IMR-90 (cell line): ENCODE data around the gene CIAO2B. TPM values are rescaled to one million over a fixed set of nuclear protein-coding genes. Genes with fewer than 3 reads are reported as not detected.

Source experiments
- ATAC-seq: fragments of 200-7000 bp; cut with Tn5 transposase; 2 replicates; pipeline ENCODE4 v1.9.1; 2020; ENCODE audit warnings: low read depth, mild to moderate bottlenecking, moderate library complexity
- BruUV-seq: library from RNA; stranded (reverse); fragments of 400-500 nt; replicated peaks from 2 replicates; lab custom pipeline; 2021; lab: Mats Ljungman, UMichigan
- CTCF ChIA-PET: fragments of 300-600 bp; formaldehyde crosslinking; extraction: SDS; loops from one replicate; lab custom pipeline; 2021; ENCODE audit warnings: antibody characterized with exemption; lab: Yijun Ruan, JAX
- POLR2A ChIA-PET: fragments of 300-600 bp; sonication (Branson Sonifier 250); formaldehyde crosslinking; loops from one replicate; lab custom pipeline; 2022; ENCODE audit warnings: antibody characterized with exemption; ENCODE audit not compliant: unreplicated experiment; lab: Charles Lee
- DNase-seq: peaks from one replicate; pipeline ENCODE4 v3.0.0; 2013
- H2AFZ ChIP-seq: replicated peaks from 2 replicates; pipeline ENCODE3; 2013; ENCODE audit warnings: low read length, mild to moderate bottlenecking; ENCODE audit not compliant: poor library complexity
- H2AK5ac ChIP-seq: 2 replicates; pipeline ENCODE4 v1.6.1; 2013; ENCODE audit warnings: low read depth, low read length, inconsistent platforms
- H2AK9ac ChIP-seq: replicated peaks from 2 replicates; pipeline ENCODE3; 2013; ENCODE audit warnings: mild to moderate bottlenecking, low read depth, low read length, moderate library complexity; ENCODE audit not compliant: poor library complexity
- H2BK120ac ChIP-seq: 2 replicates; pipeline ENCODE4 v1.6.1; 2013; ENCODE audit warnings: low read depth, low read length, inconsistent platforms
- H2BK15ac ChIP-seq: 3 replicates; pipeline ENCODE4 v1.6.1; 2013; ENCODE audit warnings: low read depth, low read length, inconsistent platforms
- H2BK20ac ChIP-seq: 2 replicates; pipeline ENCODE4 v1.6.1; 2013; ENCODE audit warnings: low read depth, mild to moderate bottlenecking, inconsistent platforms, low read length, moderate library complexity
- H2BK5ac ChIP-seq: 2 replicates; pipeline ENCODE4 v1.6.1; 2013; ENCODE audit warnings: mild to moderate bottlenecking, low read depth, low read length, inconsistent platforms; ENCODE audit not compliant: poor library complexity, severe bottlenecking
- H3K14ac ChIP-seq: replicated peaks from 2 replicates; pipeline ENCODE4 v1.6.1; 2013; ENCODE audit warnings: low read depth, low read length, inconsistent platforms
- H3K18ac ChIP-seq: 2 replicates; pipeline ENCODE4 v1.6.1; 2013; ENCODE audit warnings: low read depth, low read length, control low read depth
- H3K23ac ChIP-seq: 2 replicates; pipeline ENCODE4 v1.6.1; 2013; ENCODE audit warnings: low read depth, low read length, inconsistent platforms
- H3K27ac ChIP-seq: 2 replicates; pipeline ENCODE4 v1.5.1; 2013; ENCODE audit warnings: mild to moderate bottlenecking, control low read depth, low read length; ENCODE audit not compliant: insufficient read depth
- H3K27me3 ChIP-seq: 2 replicates; pipeline ENCODE4 v1.6.1; 2013; ENCODE audit warnings: low read length; ENCODE audit not compliant: control insufficient read depth, insufficient read depth
- H3K36me3 ChIP-seq: 2 replicates; pipeline ENCODE4 v1.6.1; 2013; ENCODE audit warnings: low read length, mixed read lengths; ENCODE audit not compliant: control insufficient read depth, insufficient read depth
- H3K4ac ChIP-seq: 2 replicates; pipeline ENCODE4 v1.6.1; 2013; ENCODE audit warnings: low read depth, low read length, inconsistent platforms
- H3K4me1 ChIP-seq: 2 replicates; pipeline ENCODE4 v1.6.1; 2013; ENCODE audit warnings: low read length, mixed read lengths; ENCODE audit not compliant: control insufficient read depth, insufficient read depth
- H3K4me2 ChIP-seq: 2 replicates; pipeline ENCODE4 v1.6.1; 2013; ENCODE audit warnings: low read depth, mild to moderate bottlenecking, control low read depth, low read length, moderate library complexity
- H3K4me3 ChIP-seq: 2 replicates; pipeline ENCODE4 v1.5.1; 2013; ENCODE audit warnings: low read depth, mild to moderate bottlenecking, control low read depth, low read length, moderate library complexity; ENCODE audit not compliant: insufficient read depth
- H3K56ac ChIP-seq: 2 replicates; pipeline ENCODE4 v1.6.1; 2013; ENCODE audit warnings: low read length, inconsistent platforms; ENCODE audit not compliant: insufficient read depth; ENCODE audit errors: extremely low read depth
- H3K79me1 ChIP-seq, 2 experiments: 2 replicates each; pipeline ENCODE4 v1.6.1; 2013; ENCODE audit warnings: low read length in 2 of 2, inconsistent platforms in 1 of 2, low read depth in 1 of 2
- H3K9ac ChIP-seq: 2 replicates; pipeline ENCODE4 v1.6.1; 2013; ENCODE audit warnings: low read depth, low read length, control low read depth
- H3K9me1 ChIP-seq: 2 replicates; pipeline ENCODE4 v1.6.1; 2013; ENCODE audit warnings: low read length, inconsistent platforms; ENCODE audit not compliant: insufficient read depth
- H3K9me3 ChIP-seq: 2 replicates; pipeline ENCODE4 v1.6.1; 2013; ENCODE audit warnings: low read length; ENCODE audit not compliant: control insufficient read depth, insufficient read depth
- H4K20me1 ChIP-seq: 2 replicates; pipeline ENCODE4 v1.6.1; 2013; ENCODE audit warnings: low read length, inconsistent platforms; ENCODE audit not compliant: insufficient read depth
- H4K5ac ChIP-seq: 2 replicates; pipeline ENCODE4 v1.6.1; 2013; ENCODE audit warnings: mild to moderate bottlenecking, low read depth, low read length, control low read depth
- H4K8ac ChIP-seq, 2 experiments: 2 replicates each; pipeline ENCODE4 v1.6.1; 2013; ENCODE audit warnings: low read depth in 2 of 2, low read length in 2 of 2, control low read depth in 1 of 2, inconsistent platforms in 1 of 2
- H4K91ac ChIP-seq: 2 replicates; pipeline ENCODE4 v1.6.1; 2013; ENCODE audit warnings: low read depth, low read length, inconsistent platforms; ENCODE audit not compliant: insufficient read depth
- BHLHE40 ChIP-seq: fragments of 150-350 bp; IDR thresholded peaks from 2 replicates; pipeline ENCODE4 v1.6.1; 2016; ENCODE audit warnings: mild to moderate bottlenecking, low read depth, low read length
- CEBPB ChIP-seq: IDR thresholded peaks from 2 replicates; pipeline ENCODE4 v1.6.1; 2012; ENCODE audit warnings: low read depth, low read length, improper control_type of control experiment
- FOS ChIP-seq: fragments of 150-350 bp; IDR thresholded peaks from 2 replicates; pipeline ENCODE4 v1.6.1; 2016; ENCODE audit warnings: low read depth, low read length
- MAFK ChIP-seq: IDR thresholded peaks from 2 replicates; pipeline ENCODE4 v1.6.1; 2012; ENCODE audit warnings: low read depth, low read length, improper control_type of control experiment
- MXI1 ChIP-seq: IDR thresholded peaks from 2 replicates; pipeline ENCODE4 v1.6.1; 2012; ENCODE audit warnings: low read depth, mild to moderate bottlenecking, low read length, moderate library complexity, borderline replicate concordance
- POLR2A ChIP-seq: IDR thresholded peaks from 2 replicates; pipeline ENCODE4 v1.6.1; 2012; ENCODE audit warnings: mild to moderate bottlenecking, low read depth, low read length
- RAD21 ChIP-seq: IDR thresholded peaks from 2 replicates; pipeline ENCODE4 v1.6.1; 2012; ENCODE audit warnings: low read length, improper control_type of control experiment
- RFX5 ChIP-seq: IDR thresholded peaks from 2 replicates; pipeline ENCODE4 v1.8.0; 2012; ENCODE audit warnings: low read depth, mild to moderate bottlenecking, low read length, moderate library complexity
- SMC3 ChIP-seq: fragments of 150-350 bp; IDR thresholded peaks from 2 replicates; pipeline ENCODE4 v1.6.1; 2016; ENCODE audit warnings: low read depth, mild to moderate bottlenecking, antibody characterized with exemption, low read length, moderate library complexity
- WGBS, 2 experiments: methylation state at CpG; one replicate each; pipeline versions ENCODE4 v1.1.5 to v1.1.7; 2013; ENCODE audit warnings: missing lambda C conversion rate in 2 of 2; ENCODE audit not compliant: insufficient read length in 1 of 2; ENCODE audit errors: extremely low coverage in 2 of 2; 5-methylcytosine and 5-hydroxymethylcytosine counted together
- dilution Hi-C: fragments of 300-500 bp; cut with HindIII; formaldehyde crosslinking; loops from one replicate; pipeline ENCODE4 v1.14.3; 2018; ENCODE audit warnings: low sequenced_read_pairs; ENCODE audit not compliant: unreplicated experiment
- in situ Hi-C: fragments of 300-500 bp; cut with MboI; formaldehyde crosslinking; loops from 3 replicates; pipeline ENCODE4 v1.14.3; 2019; ENCODE audit warnings: low sequenced_read_pairs, inconsistent platforms, mixed read lengths
- intact Hi-C: fragments of 100-400 bp; cut with micrococcal nuclease; formaldehyde crosslinking; loops from 2 replicates; pipeline ENCODE4 v1.10.0; 2022
- polyA plus RNA-seq, 3 experiments: library from polyadenylated mRNA; depleted of rRNA; stranded (reverse); fragments of >200 nt; gene quantifications; 2 replicates each; pipeline ENCODE4 v1.2.3, GENCODE V29; 2012; ENCODE audit warnings: low replicate concordance in 1 of 3
- total RNA-seq: library from RNA; depleted of rRNA; stranded (reverse); fragments of >200 nt; gene quantifications from 2 replicates; pipeline ENCODE4 v1.2.3, GENCODE V29; 2012
- TF ChIP-seq, protein P1 (sequence below): conservative IDR thresholded peaks from 2 replicates; pipeline ENCODE4 v1.5.1; 2012; ENCODE audit warnings: mild to moderate bottlenecking, low read depth, low read length, improper control_type of control experiment
- TF ChIP-seq, protein P2 (sequence below): fragments of 150-350 bp; IDR thresholded peaks from 2 replicates; pipeline ENCODE4 v1.6.1; 2016; ENCODE audit warnings: low read depth, mild to moderate bottlenecking, low read length, moderate library complexity, borderline replicate concordance
- TF ChIP-seq, protein P3 (sequence below): fragments of 150-350 bp; IDR thresholded peaks from 2 replicates; pipeline ENCODE4 v1.6.1; 2017; ENCODE audit warnings: mild to moderate bottlenecking, antibody characterized with exemption, low read length, low read depth

CIAO2B gene
- total and polyA plus RNA-seq, 2 of the 4 experiments (the other 2 are of a cell fraction), result 148 to 234 TPM

DNA sequence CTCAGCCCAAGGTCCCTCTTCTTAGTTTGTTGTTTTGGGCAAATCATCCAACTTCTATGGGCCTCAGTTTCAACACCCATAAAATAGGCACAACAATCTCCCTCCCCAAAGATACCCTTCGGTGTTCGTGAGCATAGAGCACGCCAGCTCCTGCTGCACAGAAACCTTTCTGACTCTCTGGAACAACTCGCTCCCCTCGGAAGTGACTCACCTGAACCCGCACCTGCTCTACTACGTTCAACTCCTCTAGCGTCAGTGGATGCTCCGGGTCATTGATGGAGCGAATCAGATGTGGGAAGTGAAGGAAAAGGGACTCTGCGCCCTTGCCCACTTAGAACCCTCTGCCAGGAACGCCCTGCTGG is 445 bp downstream of the CIAO2B start:
- Histone ChIP-seq H3K18ac (peak overlapping the region; percentile 18; the same call in 1 of the 2 replicates), H3K27ac (peak overlapping the region; percentile 98), H3K14ac (peak overlapping the region; percentile 96), H3K36me3 (peaks cover 20% of the 10 kb centered on the region), H4K20me1 (peaks cover 49% of the 10 kb centered on the region), H3K9me1 (peaks cover 26% of the 10 kb centered on the region), H3K9me3 (no peaks in the 10 kb centered on the region), H2BK120ac (no peak overlapping the region), H2BK15ac (no peak overlapping the region; the same call in 2 of the 3 replicates), H4K8ac (peak overlapping the region; percentile 91 to 95), H2AFZ (peak overlapping the region; percentile 99), H3K27me3 (no peaks in the 10 kb centered on the region), H2BK20ac (no peak overlapping the region), H2BK5ac (peak overlapping the region; percentile 98), H3K79me1 (peaks cover 25 to 69% of the 10 kb centered on the region in 2 experiments), H3K9ac (peak overlapping the region; percentile 99), H3K4me3 (peak overlapping the region; percentile 98), H3K23ac (peak overlapping the region; percentile 88), H2AK9ac (peak overlapping the region; percentile 96), H4K91ac (peak overlapping the region; percentile 93), H3K56ac (peak overlapping the region; percentile 62), H3K4me1 (peaks cover 9% of the 10 kb centered on the region), H2AK5ac (peak overlapping the region; percentile 63), H3K4ac (peak overlapping the region; percentile 97), H3K4me2 (peak overlapping the region; percentile 89), H4K5ac (peak overlapping the region; percentile 76)
- no peak for TF ChIP-seq FOS
- TF ChIP-seq BHLHE40, result no peak
- TF ChIP-seq POLR2A, result no peak
- TF ChIP-seq, protein P1, sequence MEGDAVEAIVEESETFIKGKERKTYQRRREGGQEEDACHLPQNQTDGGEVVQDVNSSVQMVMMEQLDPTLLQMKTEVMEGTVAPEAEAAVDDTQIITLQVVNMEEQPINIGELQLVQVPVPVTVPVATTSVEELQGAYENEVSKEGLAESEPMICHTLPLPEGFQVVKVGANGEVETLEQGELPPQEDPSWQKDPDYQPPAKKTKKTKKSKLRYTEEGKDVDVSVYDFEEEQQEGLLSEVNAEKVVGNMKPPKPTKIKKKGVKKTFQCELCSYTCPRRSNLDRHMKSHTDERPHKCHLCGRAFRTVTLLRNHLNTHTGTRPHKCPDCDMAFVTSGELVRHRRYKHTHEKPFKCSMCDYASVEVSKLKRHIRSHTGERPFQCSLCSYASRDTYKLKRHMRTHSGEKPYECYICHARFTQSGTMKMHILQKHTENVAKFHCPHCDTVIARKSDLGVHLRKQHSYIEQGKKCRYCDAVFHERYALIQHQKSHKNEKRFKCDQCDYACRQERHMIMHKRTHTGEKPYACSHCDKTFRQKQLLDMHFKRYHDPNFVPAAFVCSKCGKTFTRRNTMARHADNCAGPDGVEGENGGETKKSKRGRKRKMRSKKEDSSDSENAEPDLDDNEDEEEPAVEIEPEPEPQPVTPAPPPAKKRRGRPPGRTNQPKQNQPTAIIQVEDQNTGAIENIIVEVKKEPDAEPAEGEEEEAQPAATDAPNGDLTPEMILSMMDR, result no peak
- TF ChIP-seq RFX5, result no peak
- TF ChIP-seq, protein P2, sequence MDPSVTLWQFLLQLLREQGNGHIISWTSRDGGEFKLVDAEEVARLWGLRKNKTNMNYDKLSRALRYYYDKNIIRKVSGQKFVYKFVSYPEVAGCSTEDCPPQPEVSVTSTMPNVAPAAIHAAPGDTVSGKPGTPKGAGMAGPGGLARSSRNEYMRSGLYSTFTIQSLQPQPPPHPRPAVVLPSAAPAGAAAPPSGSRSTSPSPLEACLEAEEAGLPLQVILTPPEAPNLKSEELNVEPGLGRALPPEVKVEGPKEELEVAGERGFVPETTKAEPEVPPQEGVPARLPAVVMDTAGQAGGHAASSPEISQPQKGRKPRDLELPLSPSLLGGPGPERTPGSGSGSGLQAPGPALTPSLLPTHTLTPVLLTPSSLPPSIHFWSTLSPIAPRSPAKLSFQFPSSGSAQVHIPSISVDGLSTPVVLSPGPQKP, result no peak
- no peak for TF ChIP-seq MXI1
- TF ChIP-seq, protein P3, sequence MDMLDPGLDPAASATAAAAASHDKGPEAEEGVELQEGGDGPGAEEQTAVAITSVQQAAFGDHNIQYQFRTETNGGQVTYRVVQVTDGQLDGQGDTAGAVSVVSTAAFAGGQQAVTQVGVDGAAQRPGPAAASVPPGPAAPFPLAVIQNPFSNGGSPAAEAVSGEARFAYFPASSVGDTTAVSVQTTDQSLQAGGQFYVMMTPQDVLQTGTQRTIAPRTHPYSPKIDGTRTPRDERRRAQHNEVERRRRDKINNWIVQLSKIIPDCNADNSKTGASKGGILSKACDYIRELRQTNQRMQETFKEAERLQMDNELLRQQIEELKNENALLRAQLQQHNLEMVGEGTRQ, result no peak
- no peak for TF ChIP-seq MAFK
- no peak for TF ChIP-seq CEBPB
- no peak for TF ChIP-seq RAD21
- no peak for TF ChIP-seq SMC3
- ATAC-seq (no peak), DNase-seq (peak; percentile 35)
- CTCF ChIA-PET, result no interaction called here
- intact Hi-C loops (loop anchor here (2.0 kb wide), 1 partner anchor 39 kb away; no protein-coding TSS in a partner anchor), dilution Hi-C loops (no loop called here), in situ Hi-C loops (loop anchor here (5.0 kb wide), 1 partner anchor 36 kb away; no protein-coding TSS in a partner anchor)
- 0% methylated on average over 3 of the region's 12 CpGs; no CpG with 5 or more reads in 1 of the 2 experiments for WGBS, 2 experiments
- BruUV-seq, result TSS peak; percentile 66
- POLR2A ChIA-PET, result no interaction called here
